ENCODE measurements around the gene CHID1.

Gene CHID1

DNA sequence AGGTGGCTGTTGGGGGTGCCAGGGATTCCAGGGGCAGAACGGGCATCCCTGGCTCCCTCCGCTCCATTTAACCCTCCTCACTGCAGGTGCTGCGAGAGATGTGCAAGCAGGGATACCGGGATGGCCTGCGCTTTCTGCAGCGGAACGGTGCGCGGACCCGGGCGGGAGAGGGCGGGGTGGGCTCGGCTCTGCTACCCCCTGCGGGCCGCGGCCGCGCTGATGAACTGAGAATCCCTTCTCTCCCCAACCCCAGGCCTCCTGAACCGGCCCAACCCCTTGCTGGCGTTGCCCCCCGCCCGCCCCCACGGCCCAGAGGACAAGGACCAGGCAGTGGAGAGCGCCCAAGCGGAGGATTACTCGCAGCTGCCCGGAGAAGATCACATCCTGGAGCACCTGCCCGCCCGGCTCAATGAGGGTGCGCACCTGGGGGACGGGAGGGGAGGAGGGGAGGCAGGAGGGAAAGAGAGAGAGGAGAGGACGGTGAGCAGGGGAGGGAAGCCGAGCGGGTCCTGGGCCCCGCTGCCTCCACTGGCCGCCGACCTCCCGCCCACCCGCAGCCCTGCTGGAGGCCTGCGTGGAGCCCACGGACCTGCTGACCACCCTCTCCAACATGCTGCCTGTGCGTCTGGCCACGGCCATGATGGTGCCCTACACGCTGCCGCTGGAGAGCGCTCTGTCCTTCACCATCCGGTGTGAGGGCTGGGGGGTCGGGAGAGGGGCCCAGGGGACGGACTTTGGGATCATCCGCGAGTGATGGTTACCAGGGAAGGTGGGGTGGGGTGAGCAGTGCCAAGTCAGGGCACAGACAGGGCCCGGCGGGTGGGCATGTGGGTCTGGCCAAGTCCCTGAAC lies 86.9 kb downstream of the CHID1 start:
- no peak for DNase-seq (ENCODE audit: low read depth)

DNA sequence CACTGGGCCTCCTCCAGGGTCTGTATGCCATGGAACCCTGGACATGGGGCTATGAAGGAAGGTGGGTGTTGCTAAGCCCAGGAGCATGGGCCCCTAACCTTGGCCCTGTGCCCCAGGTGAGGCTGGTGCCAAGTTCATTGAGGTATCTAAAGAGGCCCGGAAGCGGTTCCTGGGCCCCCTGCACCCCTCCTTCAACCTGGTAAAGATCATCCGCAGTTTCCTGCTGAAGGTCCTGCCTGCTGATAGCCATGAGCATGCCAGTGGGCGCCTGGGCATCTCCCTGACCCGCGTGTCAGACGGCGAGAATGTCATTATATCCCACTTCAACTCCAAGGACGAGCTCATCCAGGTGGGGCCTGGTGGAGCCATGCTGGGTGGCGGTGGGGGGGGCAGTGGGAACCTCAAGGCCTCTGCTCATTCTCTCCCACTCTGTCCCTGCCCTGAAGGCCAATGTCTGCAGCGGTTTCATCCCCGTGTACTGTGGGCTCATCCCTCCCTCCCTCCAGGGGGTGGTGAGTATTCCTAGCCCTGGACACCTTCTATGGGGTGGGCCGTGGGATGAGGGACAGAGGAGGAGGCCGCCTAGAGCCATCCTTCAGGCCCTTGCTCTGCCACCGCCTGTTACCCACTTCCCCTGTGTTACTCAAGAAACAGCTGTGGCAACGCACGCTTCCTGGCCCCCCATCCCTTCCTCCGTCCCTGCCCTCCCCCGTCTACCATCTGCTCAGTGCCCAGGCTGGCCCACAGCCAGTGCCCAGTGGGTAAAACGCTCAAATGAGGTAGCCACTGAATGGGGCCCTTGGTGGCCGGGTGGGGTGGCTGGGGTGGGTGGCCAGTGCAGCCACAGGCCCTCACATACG lies 88.9 kb downstream of the CHID1 start:
- DNase-seq (ENCODE audit: low read depth): no peak

DNA sequence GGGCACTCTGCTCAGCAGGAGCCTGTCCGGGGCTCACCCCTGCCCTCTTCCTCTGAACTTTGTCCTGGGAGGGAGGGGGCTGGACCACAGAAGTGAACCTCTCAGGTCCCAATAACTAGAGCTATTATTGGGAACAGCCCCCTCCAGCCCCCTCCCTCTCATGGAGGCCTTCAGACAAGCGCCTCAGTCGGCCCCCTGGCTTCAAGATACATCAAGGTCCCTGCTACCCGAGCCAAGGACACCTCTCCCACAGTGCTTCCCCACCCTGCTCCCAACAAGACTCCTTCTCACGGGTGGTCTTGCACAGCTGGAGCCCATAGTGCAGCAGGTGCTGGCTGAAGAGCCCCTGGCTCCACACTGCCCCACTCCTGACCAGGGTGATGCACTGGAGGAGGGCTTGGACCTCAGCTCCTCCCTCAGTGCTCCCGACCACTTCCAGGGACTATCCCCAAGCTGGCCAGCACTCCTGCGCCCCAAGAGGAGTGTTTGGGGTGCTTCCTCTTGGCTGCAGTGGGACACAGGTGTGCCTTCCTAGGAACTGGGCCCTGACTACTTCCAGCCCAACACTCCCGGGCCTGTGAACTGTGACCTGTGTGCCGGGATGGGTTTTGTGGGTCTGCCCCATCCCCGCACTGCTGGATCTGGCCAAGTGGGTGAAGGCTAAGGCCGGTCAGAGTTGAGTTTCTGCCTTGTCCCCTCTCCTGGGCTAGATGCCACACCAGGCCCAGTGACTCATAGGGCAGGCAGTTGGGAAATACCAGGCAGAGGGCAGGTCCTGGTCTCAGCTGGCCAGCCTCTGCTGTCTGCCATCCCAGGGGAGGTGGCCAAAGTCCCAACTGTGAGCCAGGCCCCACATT lies 89.7 kb downstream of the CHID1 start:
- no peak for DNase-seq (ENCODE audit: low read depth)

DNA sequence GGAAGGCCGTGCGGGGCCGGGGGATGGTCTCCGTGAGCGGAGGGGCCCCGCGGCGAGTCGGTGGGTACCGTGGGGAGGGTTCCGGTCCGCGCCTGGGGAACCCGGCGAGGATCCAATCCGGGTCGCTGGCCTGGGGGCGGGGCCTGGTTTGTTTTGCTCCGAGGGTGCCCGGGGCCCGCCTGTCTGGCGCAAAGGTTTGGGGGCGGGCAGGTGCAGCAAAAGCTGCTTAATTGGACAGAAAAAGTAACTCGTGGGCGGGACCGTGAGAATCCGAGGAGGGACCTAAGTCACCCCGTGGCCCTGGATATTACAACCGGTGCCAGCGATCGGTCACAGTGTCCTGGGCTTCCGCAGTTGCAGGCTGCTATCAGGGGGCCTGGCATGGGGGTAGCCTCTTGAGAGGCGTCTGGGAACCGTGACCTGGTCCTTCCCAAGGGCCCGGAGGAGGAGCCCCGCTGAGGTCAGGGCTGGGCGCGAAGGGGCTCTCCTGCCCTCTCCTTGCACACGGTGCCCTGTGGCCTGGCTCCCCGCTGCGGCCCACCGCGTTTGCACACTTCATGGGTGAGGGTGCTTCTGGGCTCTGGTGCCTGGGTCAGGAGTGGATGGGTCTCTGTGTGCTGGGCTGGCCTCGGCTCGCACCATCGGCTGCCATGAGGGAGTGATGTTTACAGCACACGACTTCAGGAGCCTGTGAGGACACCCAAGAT lies 90.5 kb downstream of the CHID1 start:
- DNase-seq (ENCODE audit: low read depth): no peak

DNA sequence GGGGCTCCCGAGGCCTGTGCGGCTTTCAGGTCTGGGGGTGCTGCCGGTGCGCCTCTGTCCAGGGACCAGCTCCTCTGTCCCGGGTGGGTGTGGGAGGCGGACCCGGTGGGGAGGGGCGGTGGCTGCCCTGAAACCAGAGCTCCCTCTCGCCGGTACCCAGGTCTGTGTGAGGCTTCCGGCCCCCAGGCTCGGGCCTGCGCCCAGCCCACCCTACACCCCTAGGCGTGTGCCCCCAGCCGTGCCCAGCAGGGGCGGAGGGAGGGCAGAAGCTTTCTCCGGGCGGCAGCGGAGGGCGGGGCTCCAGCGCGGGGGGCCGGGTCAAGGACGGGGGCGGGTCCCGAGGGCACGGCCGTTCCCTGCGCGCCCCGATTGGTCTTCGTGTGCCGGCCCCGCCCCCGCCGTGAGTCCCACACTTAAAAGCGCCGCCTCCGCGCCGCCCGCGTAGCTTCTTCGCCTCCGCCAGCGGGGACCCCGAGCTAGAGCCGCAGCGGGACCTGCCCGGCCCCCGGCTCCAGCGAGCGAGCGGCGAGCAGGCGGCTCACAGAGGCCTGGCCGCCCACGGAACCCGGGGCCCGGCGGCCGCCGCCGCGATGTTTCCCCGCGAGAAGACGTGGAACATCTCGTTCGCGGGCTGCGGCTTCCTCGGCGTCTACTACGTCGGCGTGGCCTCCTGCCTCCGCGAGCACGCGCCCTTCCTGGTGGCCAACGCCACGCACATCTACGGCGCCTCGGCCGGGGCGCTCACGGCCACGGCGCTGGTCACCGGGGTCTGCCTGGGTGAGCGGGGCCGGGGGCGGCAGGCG lies 91.3 kb downstream of the CHID1 start:
- peak; percentile 67 for DNase-seq (ENCODE audit: low read depth)

DNA sequence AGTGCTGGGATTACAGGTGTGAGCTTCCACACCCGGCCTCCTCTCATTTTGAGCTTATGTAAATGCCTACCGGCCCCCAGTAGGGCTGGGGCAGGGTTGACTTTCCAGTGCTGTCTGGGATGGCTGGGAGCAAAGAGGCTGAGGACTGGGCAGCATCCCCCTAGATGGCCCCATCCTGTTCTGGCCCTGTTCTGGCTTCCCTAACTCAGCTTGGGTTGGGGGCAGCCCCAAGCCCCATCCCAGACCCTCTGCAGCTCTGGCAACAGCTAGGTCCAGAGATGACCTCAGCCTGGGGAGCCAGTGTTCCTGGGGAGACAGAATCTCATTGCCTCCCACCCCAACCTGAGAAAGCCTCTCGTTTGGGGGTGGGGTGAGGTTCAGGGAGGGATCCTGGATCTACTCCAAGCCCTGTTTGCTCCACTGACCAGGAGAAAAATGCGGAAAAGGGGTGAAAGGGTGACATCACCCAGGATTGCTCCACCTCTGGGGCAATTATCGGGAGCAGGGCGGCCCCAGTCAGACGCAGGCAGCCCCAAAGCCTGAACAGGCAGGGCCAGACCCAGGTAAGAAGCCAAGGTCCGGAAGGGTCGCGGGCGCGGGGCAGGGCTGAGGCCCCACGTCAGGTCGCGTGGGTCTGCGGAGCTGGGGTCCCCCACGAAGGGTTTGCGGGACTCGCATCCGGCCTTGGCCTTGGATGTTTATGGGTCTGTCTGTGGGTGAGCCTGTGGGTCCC lies 92.0 kb downstream of the CHID1 start, which contains the start of gene PNPLA2:
Gene PNPLA2, plus strand, starts transcription at position 519 of the 733 bp plus-strand sequence. CDS start 805 bp downstream, outside the sequence.
- DNase-seq (ENCODE audit: low read depth): peak; percentile 69
